Measurements from ENCODE around the gene ARHGAP28.

The ARHGAP28 gene

DNA sequence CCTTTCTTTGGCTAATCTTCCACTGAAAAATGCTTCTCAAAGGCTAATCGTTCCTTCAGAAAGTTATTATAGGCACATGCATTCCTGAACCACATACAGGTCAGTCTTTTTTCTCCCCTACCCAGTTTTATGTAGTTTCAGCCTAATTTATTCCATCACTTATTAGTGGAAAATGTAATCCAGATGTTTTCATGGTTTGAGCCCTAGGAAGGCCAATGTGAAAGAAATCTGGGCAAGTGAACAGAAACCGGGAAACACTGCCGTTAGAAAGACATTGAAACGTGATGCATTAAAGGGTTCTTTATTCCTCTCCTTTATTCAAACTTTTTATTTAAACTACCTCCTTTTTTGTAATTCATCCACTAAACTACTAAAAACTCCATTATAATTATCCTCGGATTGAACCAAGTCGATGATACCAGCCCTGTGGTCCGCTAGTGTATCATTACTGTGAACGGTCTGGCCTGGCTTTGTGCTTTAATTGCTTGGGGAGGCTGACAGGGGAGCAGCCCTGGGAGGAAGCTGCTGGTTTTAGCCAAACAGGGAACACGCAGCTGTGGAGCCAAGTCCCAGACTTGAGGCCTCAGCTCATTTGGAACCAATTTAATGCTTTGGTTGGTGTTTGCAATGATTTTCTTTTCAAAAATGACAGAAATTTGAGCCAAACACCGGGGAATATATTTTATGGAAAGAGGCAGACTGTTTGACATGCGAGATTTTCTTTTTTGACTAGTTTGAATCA lies 149.2 kb downstream of the ARHGAP28 start:
- peaks cover 2% of the 10 kb centered on the region; the same call in 1 of the 2 replicates for H3K4me1 ChIP-seq (ENCODE audit: control insufficient read depth, insufficient read depth, low read length)
- H3K36me3 ChIP-seq (ENCODE audit: control insufficient read depth, insufficient read depth, low read length), result no peaks in the 10 kb centered on the region
- H3K27me3 ChIP-seq (ENCODE audit: control insufficient read depth, insufficient read depth, low read length), result no peaks in the 10 kb centered on the region
- 100% methylated on average over 2 of the region's 11 CpGs for WGBS (ENCODE audit: insufficient coverage, insufficient read length)
- H3K27ac ChIP-seq (ENCODE audit: low read length), result no peak overlapping the region
- DNase-seq (ENCODE audit: low read depth, low spot score), result no peak
- no peaks in the 10 kb centered on the region for H3K9me3 ChIP-seq (ENCODE audit: control insufficient read depth, insufficient read depth, low read length)
- H3K4me3 ChIP-seq (ENCODE audit: low read length), result no peak overlapping the region

DNA sequence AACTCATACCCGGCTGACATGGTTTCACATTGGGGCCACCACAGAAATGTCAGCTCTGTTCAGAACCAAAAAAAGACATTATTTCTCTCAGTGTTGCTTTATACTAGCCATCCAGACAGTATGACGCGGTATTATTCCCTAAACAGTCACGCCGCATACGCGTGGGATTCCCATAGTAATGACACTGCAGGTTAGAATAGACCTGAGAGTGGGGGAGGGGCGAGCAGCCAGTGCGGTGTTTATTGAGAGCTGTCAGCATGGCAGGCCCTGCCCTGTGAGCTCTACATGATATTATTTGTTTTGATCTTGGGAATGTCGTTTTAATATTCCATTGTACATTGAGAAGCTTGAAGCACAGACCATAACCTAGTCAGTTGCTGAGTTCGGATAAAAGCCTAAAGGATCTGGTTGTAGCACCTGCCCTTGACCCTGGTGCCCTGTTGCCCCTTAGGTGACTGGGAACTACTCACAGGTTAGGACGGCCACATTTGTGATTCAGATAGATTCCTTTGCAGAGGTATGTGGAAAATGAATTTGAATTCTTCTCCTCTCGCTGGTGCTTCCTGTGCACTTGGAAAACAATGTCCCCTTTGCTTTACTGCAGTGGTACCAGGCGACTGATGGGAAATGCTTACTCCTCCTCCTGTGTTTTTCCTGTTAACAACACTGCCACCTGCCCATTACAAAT lies 150.1 kb downstream of the ARHGAP28 start:
- WGBS (ENCODE audit: insufficient coverage, insufficient read length), result no CpG with 5 or more reads among the region's 14 CpGs

DNA sequence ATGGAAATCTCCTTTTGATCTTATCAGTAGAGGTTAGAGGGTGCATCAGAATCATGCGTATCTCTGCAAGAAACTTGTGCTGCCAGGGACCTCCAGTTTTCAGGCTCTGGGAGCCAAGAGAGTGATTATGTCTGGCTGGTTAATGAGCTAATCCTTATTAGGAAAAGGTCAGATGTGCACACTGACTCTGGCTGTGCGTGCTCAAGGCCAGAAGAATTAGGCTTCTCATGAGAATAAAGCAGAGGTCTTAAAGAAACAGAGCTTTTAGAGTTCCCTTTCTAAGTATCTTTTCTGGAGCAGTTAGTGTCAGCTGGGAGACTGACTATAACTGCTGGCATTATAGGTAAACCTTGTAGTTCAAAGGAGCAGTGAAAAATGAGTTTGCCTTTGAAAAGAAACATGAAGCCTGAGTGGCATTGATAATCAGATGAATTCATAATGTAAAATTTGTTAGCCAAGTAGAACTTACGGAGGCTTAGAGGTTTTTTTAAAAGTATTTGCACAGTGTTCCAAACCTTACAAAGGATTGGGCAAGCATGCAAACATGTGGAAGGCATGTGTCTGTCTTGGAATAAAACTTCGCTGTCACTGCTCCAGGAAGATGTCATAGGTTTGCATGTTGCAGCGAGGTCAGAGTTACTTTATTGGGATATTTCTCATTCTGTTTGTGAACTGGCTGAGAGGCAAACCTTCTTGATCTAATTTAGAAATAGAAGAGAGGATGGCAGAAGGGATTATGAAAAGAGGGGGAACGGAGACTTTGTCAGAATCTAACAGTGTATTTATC lies 151.7 kb downstream of the ARHGAP28 start:
- WGBS (ENCODE audit: insufficient coverage, insufficient read length), result no CpG with 5 or more reads among the region's 6 CpGs
- H3K4me3 ChIP-seq (ENCODE audit: low read length), result no peak overlapping the region
- H3K4me1 ChIP-seq (ENCODE audit: control insufficient read depth, insufficient read depth, low read length), result peaks cover 2% of the 10 kb centered on the region
- H3K27ac ChIP-seq (ENCODE audit: low read length), result no peak overlapping the region
- H3K27me3 ChIP-seq (ENCODE audit: control insufficient read depth, insufficient read depth, low read length), result no peaks in the 10 kb centered on the region
- H3K9me3 ChIP-seq (ENCODE audit: control insufficient read depth, insufficient read depth, low read length), result no peaks in the 10 kb centered on the region
- no peaks in the 10 kb centered on the region for H3K36me3 ChIP-seq (ENCODE audit: control insufficient read depth, insufficient read depth, low read length)
- no peak for DNase-seq (ENCODE audit: low read depth, low spot score)

More for the DNA sequence above, 150.1 kb downstream of the ARHGAP28 start:
- no peak for DNase-seq (ENCODE audit: low read depth, low spot score)
- no peak overlapping the region for H3K27ac ChIP-seq (ENCODE audit: low read length)
- no peaks in the 10 kb centered on the region for H3K9me3 ChIP-seq (ENCODE audit: control insufficient read depth, insufficient read depth, low read length)
- H3K4me1 ChIP-seq (ENCODE audit: control insufficient read depth, insufficient read depth, low read length), result peaks cover 2% of the 10 kb centered on the region
- no peaks in the 10 kb centered on the region for H3K36me3 ChIP-seq (ENCODE audit: control insufficient read depth, insufficient read depth, low read length)
- H3K27me3 ChIP-seq (ENCODE audit: control insufficient read depth, insufficient read depth, low read length), result no peaks in the 10 kb centered on the region
- no peak overlapping the region for H3K4me3 ChIP-seq (ENCODE audit: low read length)

- Histone ChIP-seq H3K9me3 (ENCODE audit: control insufficient read depth, insufficient read depth, low read length) (no peaks in the 10 kb centered on the region), H3K27me3 (ENCODE audit: control insufficient read depth, insufficient read depth, low read length) (no peaks in the 10 kb centered on the region), H3K4me3 (ENCODE audit: low read length) (no peak overlapping the region), H3K27ac (ENCODE audit: low read length) (no peak overlapping the region), H3K4me1 (ENCODE audit: control insufficient read depth, insufficient read depth, low read length) (peaks cover 2% of the 10 kb centered on the region), H3K36me3 (ENCODE audit: control insufficient read depth, insufficient read depth, low read length) (no peaks in the 10 kb centered on the region)
- DNase-seq (ENCODE audit: low read depth, low spot score), result no peak
- WGBS (ENCODE audit: insufficient coverage, insufficient read length), result no CpG with 5 or more reads among the region's 2 CpGs
Observed at GRCh38 chr18:6882401-6882800, 152.9 kb downstream of the ARHGAP28 start.

GRCh38 chr18:6885006-6885481 lies 155.5 kb downstream of the ARHGAP28 start:
- WGBS (ENCODE audit: insufficient coverage, insufficient read length), result no CpG with 5 or more reads among the region's 8 CpGs
- H3K27me3 ChIP-seq (ENCODE audit: control insufficient read depth, insufficient read depth, low read length), result no peaks in the 10 kb centered on the region
- H3K27ac ChIP-seq (ENCODE audit: low read length), result no peak overlapping the region
- no peak overlapping the region for H3K4me3 ChIP-seq (ENCODE audit: low read length)
- H3K9me3 ChIP-seq (ENCODE audit: control insufficient read depth, insufficient read depth, low read length), result no peaks in the 10 kb centered on the region
- DNase-seq (ENCODE audit: low read depth, low spot score), result no peak
- H3K36me3 ChIP-seq (ENCODE audit: control insufficient read depth, insufficient read depth, low read length), result no peaks in the 10 kb centered on the region
- H3K4me1 ChIP-seq (ENCODE audit: control insufficient read depth, insufficient read depth, low read length), result peaks cover 2% of the 10 kb centered on the region

- no CpG with 5 or more reads among the region's 4 CpGs for WGBS (ENCODE audit: insufficient coverage, insufficient read length)
- no peak overlapping the region for H3K27ac ChIP-seq (ENCODE audit: low read length)
- H3K27me3 ChIP-seq (ENCODE audit: control insufficient read depth, insufficient read depth, low read length), result no peaks in the 10 kb centered on the region
- H3K9me3 ChIP-seq (ENCODE audit: control insufficient read depth, insufficient read depth, low read length), result no peaks in the 10 kb centered on the region
- no peaks in the 10 kb centered on the region; the same call in 1 of the 2 replicates for H3K4me1 ChIP-seq (ENCODE audit: control insufficient read depth, insufficient read depth, low read length)
- no peak overlapping the region for H3K4me3 ChIP-seq (ENCODE audit: low read length)
- no peaks in the 10 kb centered on the region for H3K36me3 ChIP-seq (ENCODE audit: control insufficient read depth, insufficient read depth, low read length)
- peak; percentile 45 for DNase-seq (ENCODE audit: low read depth, low spot score)
Observed at GRCh38 chr18:6885992-6886796, 156.7 kb downstream of the ARHGAP28 start.

- Histone ChIP-seq H3K27me3 (ENCODE audit: control insufficient read depth, insufficient read depth, low read length) (no peaks in the 10 kb centered on the region), H3K36me3 (ENCODE audit: control insufficient read depth, insufficient read depth, low read length) (no peaks in the 10 kb centered on the region), H3K9me3 (ENCODE audit: control insufficient read depth, insufficient read depth, low read length) (no peaks in the 10 kb centered on the region), H3K4me3 (ENCODE audit: low read length) (no peak overlapping the region), H3K27ac (ENCODE audit: low read length) (no peak overlapping the region), H3K4me1 (ENCODE audit: control insufficient read depth, insufficient read depth, low read length) (no peaks in the 10 kb centered on the region; the same call in 1 of the 2 replicates)
- no peak for DNase-seq (ENCODE audit: low read depth, low spot score)
- no CpG with 5 or more reads among the region's 6 CpGs for WGBS (ENCODE audit: insufficient coverage, insufficient read length)
Observed at GRCh38 chr18:6886797-6887330, 157.3 kb downstream of the ARHGAP28 start.

DNA sequence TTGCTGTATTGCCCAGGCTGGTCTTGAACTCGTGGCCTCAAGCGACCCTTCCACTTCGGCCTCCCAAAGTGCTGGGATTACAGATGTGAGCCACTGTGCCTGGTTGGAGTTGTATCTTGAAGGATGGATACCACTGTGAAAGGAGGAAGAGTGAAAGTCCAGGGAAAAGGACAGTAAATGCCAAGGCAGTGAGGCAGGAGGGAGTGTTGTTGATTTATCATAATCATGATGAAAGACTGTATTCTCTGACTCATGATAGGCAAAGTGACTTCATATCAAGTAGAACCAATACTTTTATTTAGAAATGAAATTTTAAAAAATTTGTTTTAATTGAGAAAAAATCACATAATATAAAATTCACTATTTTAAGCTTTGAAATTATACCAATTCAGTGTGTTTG lies 162.3 kb downstream of the ARHGAP28 start:
- DNase-seq (ENCODE audit: low read depth, low spot score), result no peak
- WGBS (ENCODE audit: insufficient coverage, insufficient read length), result no CpG with 5 or more reads among the region's 3 CpGs
- Histone ChIP-seq H3K27me3 (ENCODE audit: control insufficient read depth, insufficient read depth, low read length) (no peaks in the 10 kb centered on the region), H3K4me3 (ENCODE audit: low read length) (no peak overlapping the region), H3K36me3 (ENCODE audit: control insufficient read depth, insufficient read depth, low read length) (no peaks in the 10 kb centered on the region), H3K4me1 (ENCODE audit: control insufficient read depth, insufficient read depth, low read length) (no peaks in the 10 kb centered on the region), H3K27ac (ENCODE audit: low read length) (no peak overlapping the region), H3K9me3 (ENCODE audit: control insufficient read depth, insufficient read depth, low read length) (no peaks in the 10 kb centered on the region)

- H3K9me3 ChIP-seq (ENCODE audit: control insufficient read depth, insufficient read depth, low read length), result no peaks in the 10 kb centered on the region
- no peak for DNase-seq (ENCODE audit: low read depth, low spot score)
- WGBS (ENCODE audit: insufficient coverage, insufficient read length), result no CpG with 5 or more reads among the region's 3 CpGs
- no peak overlapping the region for H3K27ac ChIP-seq (ENCODE audit: low read length)
- no peaks in the 10 kb centered on the region for H3K36me3 ChIP-seq (ENCODE audit: control insufficient read depth, insufficient read depth, low read length)
- H3K4me1 ChIP-seq (ENCODE audit: control insufficient read depth, insufficient read depth, low read length), result no peaks in the 10 kb centered on the region
- H3K27me3 ChIP-seq (ENCODE audit: control insufficient read depth, insufficient read depth, low read length), result no peaks in the 10 kb centered on the region
- H3K4me3 ChIP-seq (ENCODE audit: low read length), result no peak overlapping the region
Observed at GRCh38 chr18:6901286-6901926, 171.9 kb downstream of the ARHGAP28 start.
